ENCODE measurements around the gene TRAF3IP3. TPM values are rescaled to one million over a fixed set of nuclear protein-coding genes. Genes with fewer than 3 reads are reported as not detected.
A peak's percentile ranks its signal among the peaks of the same experiment; 100 is the strongest.

Gene TRAF3IP3
- total and polyA plus RNA-seq, 2 experiments from 2014 or later, result 0.99 to 1.3 TPM

- H3K4me3 ChIP-seq, result no peak overlapping the region
- peaks cover 5% of the 10 kb centered on the region for H3K4me1 ChIP-seq (ENCODE audit: low read depth)
- no peaks in the 10 kb centered on the region for H3K9me3 ChIP-seq (ENCODE audit: low read depth)
- no peaks in the 10 kb centered on the region for H3K36me3 ChIP-seq
- TF ChIP-seq CTCF (IDR thresholded peaks at IDR 0.05; ENCODE audit: low read depth, low read length), result no peak
- no peaks in the 10 kb centered on the region for H3K27me3 ChIP-seq
- no peak for DNase-seq (ENCODE audit: low read depth in 1 of 2, low spot score in 1 of 2)
- no peak overlapping the region for H3K27ac ChIP-seq
Measured at GRCh38 chr1:209758400-209758799, 2.5 kb downstream of the TRAF3IP3 start.

GRCh38 chr1:209759829-209760359 lies 4.0 kb downstream of the TRAF3IP3 start:
- no peak overlapping the region for H3K27ac ChIP-seq
- H3K4me1 ChIP-seq (ENCODE audit: low read depth), result peaks cover 5% of the 10 kb centered on the region
- TF ChIP-seq CTCF (IDR thresholded peaks at IDR 0.05; ENCODE audit: low read depth, low read length), result no peak
- no peak overlapping the region for H3K4me3 ChIP-seq
- no peaks in the 10 kb centered on the region for H3K27me3 ChIP-seq
- no peaks in the 10 kb centered on the region for H3K9me3 ChIP-seq (ENCODE audit: low read depth)
- no peak for DNase-seq (ENCODE audit: low read depth in 1 of 2, low spot score in 1 of 2)
- H3K36me3 ChIP-seq, result no peaks in the 10 kb centered on the region

DNA sequence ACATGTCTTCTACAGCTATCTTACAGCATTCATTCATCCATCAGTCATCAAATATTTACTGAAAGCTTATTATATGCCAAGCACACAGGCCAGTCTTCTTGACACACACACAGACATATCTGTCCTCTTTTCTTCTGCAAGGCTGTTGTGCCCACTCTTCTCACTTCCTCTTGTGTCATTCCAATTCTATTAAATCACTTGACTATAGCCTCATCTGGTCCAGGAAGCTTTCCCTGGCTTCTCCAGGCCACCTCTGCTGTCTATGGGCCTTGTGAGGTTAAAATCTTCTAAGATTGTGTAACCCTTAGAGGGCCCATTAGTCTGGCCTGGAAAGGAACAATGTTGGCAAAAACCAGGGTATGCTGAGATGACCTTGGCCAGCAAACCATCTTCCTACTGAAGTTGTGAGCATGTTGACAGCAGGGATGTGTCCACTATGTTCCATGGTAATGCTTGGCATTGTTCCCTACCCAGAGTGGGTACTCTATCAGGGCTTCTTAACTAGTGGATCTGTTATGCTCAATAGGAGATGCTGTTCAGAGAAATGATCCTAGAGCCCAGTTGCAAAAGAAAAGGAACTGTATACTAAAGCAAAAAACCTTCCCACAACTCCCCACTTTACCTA lies 5.3 kb downstream of the TRAF3IP3 start:
- Histone ChIP-seq H3K27me3 (no peaks in the 10 kb centered on the region), H3K27ac (no peak overlapping the region), H3K4me1 (ENCODE audit: low read depth) (peaks cover 5% of the 10 kb centered on the region), H3K9me3 (ENCODE audit: low read depth) (no peaks in the 10 kb centered on the region), H3K4me3 (no peak overlapping the region), H3K36me3 (no peaks in the 10 kb centered on the region)
- no peak for TF ChIP-seq CTCF (IDR thresholded peaks at IDR 0.05; ENCODE audit: low read depth, low read length)
- DNase-seq (ENCODE audit: low read depth in 1 of 2, low spot score in 1 of 2), result peak in 1 of 2 donors; percentile 15

DNA sequence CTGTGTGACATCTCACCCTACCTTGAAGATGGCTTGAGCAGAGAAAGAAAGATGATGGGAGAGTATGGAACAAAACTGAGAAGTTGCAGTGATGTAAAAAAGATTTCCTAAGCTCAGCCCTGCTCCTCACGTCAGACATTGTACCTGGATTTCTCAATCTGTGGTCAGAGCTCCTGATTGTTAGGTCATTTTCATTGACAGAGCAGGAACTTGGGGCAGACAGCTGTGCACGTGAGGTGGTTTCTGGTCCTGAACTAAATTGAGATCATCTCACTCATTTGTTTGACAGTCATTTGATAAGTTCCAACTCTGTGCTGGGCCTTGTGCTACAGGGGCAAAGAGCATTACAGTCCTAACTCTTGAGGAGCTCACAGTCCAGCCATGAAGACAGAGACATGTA lies 10.2 kb downstream of the TRAF3IP3 start:
- Histone ChIP-seq H3K9me3 (ENCODE audit: low read depth) (no peaks in the 10 kb centered on the region), H3K36me3 (no peaks in the 10 kb centered on the region), H3K27me3 (no peaks in the 10 kb centered on the region), H3K4me3 (no peak overlapping the region), H3K27ac (no peak overlapping the region), H3K4me1 (ENCODE audit: low read depth) (peaks cover 15% of the 10 kb centered on the region)
- DNase-seq (ENCODE audit: low read depth in 1 of 2, low spot score in 1 of 2), result no peak
- no peak for TF ChIP-seq CTCF (IDR thresholded peaks at IDR 0.05; ENCODE audit: low read depth, low read length)

DNA sequence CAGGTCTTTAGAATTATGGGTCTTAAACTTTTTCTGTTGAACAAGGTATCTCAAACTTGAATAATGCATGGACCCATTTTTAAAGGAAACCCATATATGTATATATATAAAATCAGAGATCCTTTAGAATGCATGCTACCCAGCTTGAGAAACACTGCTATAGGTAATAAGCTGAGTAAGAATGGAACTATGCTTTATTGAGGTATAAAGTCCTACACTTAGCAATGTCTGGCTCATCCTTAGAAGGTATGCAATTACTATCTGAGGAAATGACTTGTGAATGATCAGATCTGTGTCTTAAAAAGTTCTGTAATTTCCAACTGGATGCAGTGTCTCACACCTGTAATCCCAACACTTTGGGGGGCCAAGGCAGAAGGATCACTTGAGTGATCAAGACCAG lies 11.2 kb downstream of the TRAF3IP3 start:
- H3K4me3 ChIP-seq, result no peak overlapping the region
- no peak for DNase-seq (ENCODE audit: low read depth in 1 of 2, low spot score in 1 of 2)
- no peak overlapping the region for H3K27ac ChIP-seq
- no peaks in the 10 kb centered on the region for H3K36me3 ChIP-seq
- no peaks in the 10 kb centered on the region for H3K27me3 ChIP-seq
- peaks cover 15% of the 10 kb centered on the region for H3K4me1 ChIP-seq (ENCODE audit: low read depth)
- TF ChIP-seq CTCF (IDR thresholded peaks at IDR 0.05; ENCODE audit: low read depth, low read length), result no peak
- no peaks in the 10 kb centered on the region for H3K9me3 ChIP-seq (ENCODE audit: low read depth)
